ENCODE results near the gene PHETA1.

GRCh38 chr12:111401167-111401605 lies 32.3 kb upstream of the PHETA1 start:
- no peak for TF ChIP-seq GATA2 (IDR thresholded peaks at IDR 0.05; ENCODE audit: low read depth, low read length)
- TF ChIP-seq GATA3 (IDR thresholded peaks at IDR 0.05; ENCODE audit: low read depth, low read length) = no peak

Data from SH-SY5Y (cell line).